ENCODE results near the gene TLE5. TPM values are rescaled to one million over a fixed set of nuclear protein-coding genes. Genes with fewer than 3 reads are reported as not detected.

TLE5 gene
- total RNA-seq, 6 experiments from 2014 or later = 119 to 198 (median 152) TPM

DNA sequence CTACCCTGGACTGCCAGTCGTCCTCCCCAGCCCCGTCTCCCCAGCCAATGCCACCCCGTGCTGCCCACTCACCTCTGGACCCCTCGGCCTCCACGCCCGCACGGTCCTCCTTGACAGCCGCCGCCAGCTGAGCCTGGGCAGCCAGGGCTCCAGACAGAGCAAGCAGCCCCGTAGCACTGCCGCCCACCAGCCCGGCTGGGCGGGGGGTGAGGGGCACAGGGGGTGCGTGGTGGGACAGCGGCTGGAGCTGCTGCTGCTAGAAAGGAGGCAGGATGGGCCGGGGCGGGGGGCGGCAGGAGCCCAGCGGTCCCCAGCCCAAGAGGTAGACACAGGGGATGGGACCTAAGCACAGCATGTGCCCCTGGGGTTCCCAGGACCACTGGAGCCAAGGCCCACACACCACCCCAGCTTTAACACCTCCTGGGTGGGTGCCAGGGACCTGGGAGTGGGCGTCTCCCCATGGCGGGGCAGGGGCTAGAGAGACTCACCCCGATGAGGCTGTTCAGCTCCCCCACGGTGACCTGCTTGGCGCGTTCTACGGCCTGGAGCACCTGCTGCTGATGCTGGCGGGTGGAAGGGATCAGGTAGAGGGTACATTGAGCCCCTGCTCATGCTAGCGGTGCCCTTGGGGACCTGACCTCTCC is 43.0 kb downstream of the TLE5 start:
- Histone ChIP-seq H3K27ac (no peak overlapping the region), H3K27me3 (no peaks in the 10 kb centered on the region), H3K9me3 (no peaks in the 10 kb centered on the region), H3K4me1 (no peaks in the 10 kb centered on the region), H3K4me3 (no peak overlapping the region), H3K36me3 (no peaks in the 10 kb centered on the region)
- WGBS (ENCODE audit: insufficient coverage, low coverage, low lambda C conversion rate, missing lambda C conversion rate) = 95% methylated on average over 16 of the region's 28 CpGs
- no peak for TF ChIP-seq POLR2A (IDR thresholded peaks at IDR 0.05)
- TF ChIP-seq, protein P1, sequence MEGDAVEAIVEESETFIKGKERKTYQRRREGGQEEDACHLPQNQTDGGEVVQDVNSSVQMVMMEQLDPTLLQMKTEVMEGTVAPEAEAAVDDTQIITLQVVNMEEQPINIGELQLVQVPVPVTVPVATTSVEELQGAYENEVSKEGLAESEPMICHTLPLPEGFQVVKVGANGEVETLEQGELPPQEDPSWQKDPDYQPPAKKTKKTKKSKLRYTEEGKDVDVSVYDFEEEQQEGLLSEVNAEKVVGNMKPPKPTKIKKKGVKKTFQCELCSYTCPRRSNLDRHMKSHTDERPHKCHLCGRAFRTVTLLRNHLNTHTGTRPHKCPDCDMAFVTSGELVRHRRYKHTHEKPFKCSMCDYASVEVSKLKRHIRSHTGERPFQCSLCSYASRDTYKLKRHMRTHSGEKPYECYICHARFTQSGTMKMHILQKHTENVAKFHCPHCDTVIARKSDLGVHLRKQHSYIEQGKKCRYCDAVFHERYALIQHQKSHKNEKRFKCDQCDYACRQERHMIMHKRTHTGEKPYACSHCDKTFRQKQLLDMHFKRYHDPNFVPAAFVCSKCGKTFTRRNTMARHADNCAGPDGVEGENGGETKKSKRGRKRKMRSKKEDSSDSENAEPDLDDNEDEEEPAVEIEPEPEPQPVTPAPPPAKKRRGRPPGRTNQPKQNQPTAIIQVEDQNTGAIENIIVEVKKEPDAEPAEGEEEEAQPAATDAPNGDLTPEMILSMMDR (IDR thresholded peaks at IDR 0.05) = no peak
- DNase-seq (no peak), ATAC-seq (peak in 1 of 4 donors; percentile 39)
- intact Hi-C loops (cut with DNase I) = no loop called here

DNA sequence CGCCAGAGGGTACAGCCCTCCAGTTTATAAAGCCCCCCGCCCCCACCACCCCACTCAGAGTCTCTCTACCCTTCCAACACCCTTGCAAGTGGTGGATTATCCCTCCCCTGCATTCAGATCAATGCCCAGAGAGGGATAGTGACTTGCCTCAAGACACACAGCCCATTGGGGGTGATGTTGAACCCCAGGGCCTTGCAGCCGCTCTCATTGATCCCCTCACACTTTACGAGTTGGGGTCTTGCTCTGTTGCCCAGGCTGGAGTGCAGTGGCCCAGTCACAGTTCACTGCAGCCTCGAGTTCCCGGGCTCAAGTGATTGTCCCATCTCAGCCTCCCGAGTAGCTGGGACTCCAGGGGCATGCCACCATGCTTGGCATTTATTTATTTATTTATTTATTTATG is 44.4 kb downstream of the TLE5 start:
- intact Hi-C loops (cut with DNase I) = no loop called here
- H3K36me3 ChIP-seq = no peaks in the 10 kb centered on the region
- WGBS (ENCODE audit: insufficient coverage, low coverage, low lambda C conversion rate, missing lambda C conversion rate) = 92% methylated on average over 3 of the region's 7 CpGs
- H3K4me1 ChIP-seq = no peaks in the 10 kb centered on the region
- H3K9me3 ChIP-seq = no peaks in the 10 kb centered on the region
- H3K4me3 ChIP-seq = no peak overlapping the region
- H3K27ac ChIP-seq = no peak overlapping the region
- H3K27me3 ChIP-seq = no peaks in the 10 kb centered on the region
- no peak for DNase-seq
- no peak for ATAC-seq
- TF ChIP-seq, protein P1 (IDR thresholded peaks at IDR 0.05) = no peak
- no peak for TF ChIP-seq POLR2A (IDR thresholded peaks at IDR 0.05)

DNA sequence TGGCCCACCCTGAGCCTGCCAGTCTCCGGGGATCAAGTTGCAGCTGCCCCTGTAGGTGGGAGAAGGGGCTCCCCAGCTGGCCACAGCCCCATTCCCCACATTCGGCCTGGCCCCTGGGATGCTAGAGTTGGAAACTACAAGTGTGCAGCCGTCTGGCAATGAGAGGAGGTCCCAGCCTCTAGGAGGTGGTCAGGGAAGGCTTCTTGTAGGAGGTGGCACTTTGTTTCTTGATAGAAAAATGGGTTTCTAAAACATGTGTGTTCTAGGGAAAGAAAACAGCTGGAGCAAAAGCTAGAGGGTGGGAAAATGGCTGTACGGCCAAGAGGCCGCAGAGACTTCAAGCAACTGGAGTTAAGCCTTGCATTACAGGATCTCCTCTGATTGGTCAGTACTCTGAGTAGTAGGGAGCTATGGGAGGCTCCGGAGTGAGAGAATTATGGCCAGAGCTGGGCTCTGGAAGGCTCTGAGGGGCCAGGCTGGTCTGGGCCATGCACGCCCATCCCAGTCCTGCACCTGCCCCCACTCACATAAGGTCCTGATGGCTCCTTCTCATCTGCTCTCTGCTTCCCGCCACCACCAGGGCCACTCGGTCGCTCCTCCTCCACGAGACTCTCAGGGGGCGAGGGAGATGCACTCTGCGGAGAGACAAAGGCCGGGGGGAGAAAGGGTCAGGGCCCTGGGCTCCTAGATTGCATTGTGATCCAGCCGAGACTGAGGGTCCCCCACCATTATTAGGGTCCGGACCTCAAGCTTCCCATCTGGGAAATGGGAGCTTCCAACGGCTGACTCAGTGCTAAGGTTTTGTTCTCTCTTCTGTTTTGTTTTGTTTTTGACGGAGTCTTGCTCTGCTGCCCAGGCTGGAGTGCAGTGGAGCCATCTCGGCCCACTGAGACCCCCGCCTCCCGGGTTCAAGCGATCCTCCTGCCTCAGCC is 46.9 kb downstream of the TLE5 start:
- 78% methylated on average over 6 of the region's 22 CpGs for WGBS (ENCODE audit: insufficient coverage, low coverage, low lambda C conversion rate, missing lambda C conversion rate)
- no peaks in the 10 kb centered on the region for H3K9me3 ChIP-seq
- DNase-seq = no peak
- H3K27me3 ChIP-seq = no peaks in the 10 kb centered on the region
- no peaks in the 10 kb centered on the region for H3K36me3 ChIP-seq
- intact Hi-C loops (cut with DNase I) = no loop called here
- H3K4me3 ChIP-seq = no peak overlapping the region
- no peaks in the 10 kb centered on the region for H3K4me1 ChIP-seq
- TF ChIP-seq, protein P1 (IDR thresholded peaks at IDR 0.05) = no peak
- TF ChIP-seq POLR2A (IDR thresholded peaks at IDR 0.05) = no peak
- ATAC-seq = no peak
- H3K27ac ChIP-seq = no peak overlapping the region

DNA sequence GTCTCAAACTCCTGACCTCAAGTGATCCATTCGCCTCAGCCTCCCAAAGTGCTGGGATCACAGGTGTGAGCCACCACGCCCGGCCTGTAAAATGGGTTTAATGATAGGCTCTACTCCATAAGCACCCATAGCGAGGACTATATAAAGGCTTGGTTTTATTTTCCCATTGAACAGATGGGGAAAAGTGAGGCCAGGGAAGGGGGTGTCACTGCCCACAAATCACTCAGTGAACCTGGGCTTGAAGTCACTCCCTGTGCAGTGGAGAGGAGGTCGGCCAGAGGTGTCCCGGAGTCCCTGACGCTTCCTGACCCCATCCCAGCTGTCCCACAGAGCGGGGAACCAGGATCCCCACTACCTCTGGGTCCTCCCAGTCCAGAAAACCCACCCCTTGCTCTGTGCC is 48.2 kb downstream of the TLE5 start:
- no peak for DNase-seq
- Histone ChIP-seq H3K4me1 (no peaks in the 10 kb centered on the region), H3K36me3 (no peaks in the 10 kb centered on the region), H3K27me3 (no peaks in the 10 kb centered on the region), H3K9me3 (no peaks in the 10 kb centered on the region), H3K4me3 (no peak overlapping the region), H3K27ac (no peak overlapping the region)
- intact Hi-C loops (cut with DNase I) = no loop called here
- TF ChIP-seq POLR2A (IDR thresholded peaks at IDR 0.05) = no peak
- TF ChIP-seq, protein P1 (IDR thresholded peaks at IDR 0.05) = no peak
- 100% methylated on average over 4 of the region's 8 CpGs for WGBS (ENCODE audit: insufficient coverage, low coverage, low lambda C conversion rate, missing lambda C conversion rate)
- no peak for ATAC-seq
